DMS79 (cell line): ENCODE data around the gene NABP1.

ENCODE experiments used
- DNase-seq: peaks from one replicate; lab custom pipeline; 2025; lab: John Stamatoyannopoulos, UW

The NABP1 gene

GRCh38 chr2:191649519-191649918 is 28.4 kb upstream of the NABP1 start:
- DNase-seq: no peak

- no peak for DNase-seq
Observed at GRCh38 chr2:191650896-191651773, 26.8 kb upstream of the NABP1 start.

- DNase-seq: no peak
Observed at GRCh38 chr2:191653667-191654391, 24.1 kb upstream of the NABP1 start.

- DNase-seq: no peak
Observed at GRCh38 chr2:191656391-191656790, 21.5 kb upstream of the NABP1 start.

GRCh38 chr2:191656792-191657191 is 21.1 kb upstream of the NABP1 start:
- no peak for DNase-seq

- no peak for DNase-seq
Observed at GRCh38 chr2:191657977-191658376, 20.0 kb upstream of the NABP1 start.

- DNase-seq: no peak
Observed at GRCh38 chr2:191659198-191659597, 18.7 kb upstream of the NABP1 start.

- DNase-seq: no peak
Observed at GRCh38 chr2:191660575-191660974, 17.4 kb upstream of the NABP1 start.

GRCh38 chr2:191661097-191661924 is 16.6 kb upstream of the NABP1 start:
- DNase-seq: no peak

- DNase-seq: no peak
Observed at GRCh38 chr2:191664823-191665677, 12.9 kb upstream of the NABP1 start.

GRCh38 chr2:191666226-191666625 is 11.7 kb upstream of the NABP1 start:
- DNase-seq: no peak

- no peak for DNase-seq
Observed at GRCh38 chr2:191666732-191667131, 11.2 kb upstream of the NABP1 start.

GRCh38 chr2:191670076-191670475 is 7.9 kb upstream of the NABP1 start:
- DNase-seq: no peak

GRCh38 chr2:191670787-191671186 is 7.1 kb upstream of the NABP1 start:
- no peak for DNase-seq

GRCh38 chr2:191675807-191676721 is 1.9 kb upstream of the NABP1 start:
- no peak for DNase-seq

- no peak for DNase-seq
Observed at GRCh38 chr2:191676790-191677645, 918 bp upstream of the NABP1 start.

- no peak for DNase-seq
Observed at GRCh38 chr2:191678437-191679100, 633 bp downstream of the NABP1 start.

- no peak for DNase-seq
Observed at GRCh38 chr2:191679818-191680600, 2.1 kb downstream of the NABP1 start.
